LNCaP clone FGC (cell line): ENCODE results near the gene RDX.
"Not testable (repeated sequence)": the region's sequence is repeated elsewhere in the genome, so short reads cannot be mapped to it uniquely, and the experiment has no call there.

Source experiments
- DNase-seq: peaks from one replicate; pipeline ENCODE4 v3.0.0-alpha.2; 2011; ENCODE audit warnings: low read depth
- H3K4me3 ChIP-seq: 2 replicates; pipeline ENCODE4 v1.5.1; 2011; ENCODE audit warnings: mild to moderate bottlenecking, low read depth, low read length, control low read depth
- CTCF ChIP-seq: IDR thresholded peaks from 2 replicates; pipeline ENCODE4 v1.5.1; 2012; ENCODE audit warnings: mild to moderate bottlenecking; ENCODE audit not compliant: control insufficient read depth, insufficient read depth; ENCODE audit errors: extremely low read depth

Gene RDX

GRCh38 chr11:110297726-110298300 lies 1.4 kb upstream of the RDX start:
- no peak for DNase-seq
- no peak overlapping the region for H3K4me3 ChIP-seq
- no peak for TF ChIP-seq CTCF

- peak overlapping the region; percentile 89 for H3K4me3 ChIP-seq
- DNase-seq = peak; percentile 50
- no peak for TF ChIP-seq CTCF
Measured at GRCh38 chr11:110297076-110297725, 787 bp upstream of the RDX start.

GRCh38 chr11:110295531-110296225 lies 736 bp downstream of the RDX start:
- H3K4me3 ChIP-seq = peak overlapping the region; percentile 89
- TF ChIP-seq CTCF = no peak
- DNase-seq = no peak

- DNase-seq = no peak
- peak overlapping the region; percentile 89 for H3K4me3 ChIP-seq
- no peak for TF ChIP-seq CTCF
Measured at GRCh38 chr11:110295086-110295485, 1.3 kb downstream of the RDX start.

GRCh38 chr11:110294509-110294908 lies 1.9 kb downstream of the RDX start:
- H3K4me3 ChIP-seq = no peak overlapping the region

GRCh38 chr11:110293389-110293788 lies 3.0 kb downstream of the RDX start:
- no peak for TF ChIP-seq CTCF
- no peak for DNase-seq
- H3K4me3 ChIP-seq = no peak overlapping the region

More at GRCh38 chr11:110294509-110294908, 1.9 kb downstream of the RDX start:
- TF ChIP-seq CTCF = no peak
- no peak for DNase-seq

GRCh38 chr11:110292146-110292545 lies 4.3 kb downstream of the RDX start:
- not testable (repeated sequence) for DNase-seq, H3K4me3 ChIP-seq
